Measurements from ENCODE around the gene BSG. TPM values are rescaled to one million over a fixed set of nuclear protein-coding genes. Genes with fewer than 3 reads are reported as not detected.
A peak's percentile ranks its signal among the peaks of the same experiment; 100 is the strongest.

The BSG gene
- total and polyA plus RNA-seq, 9 of the 15 experiments (the other 6 are each of a cell fraction or from before 2014, with no cell fraction given) = 4.6 to 495 (median 187) TPM

GRCh38 chr19:584240-585001 lies 12.0 kb downstream of the BSG start (continued):
- TF ChIP-seq, protein P1, sequence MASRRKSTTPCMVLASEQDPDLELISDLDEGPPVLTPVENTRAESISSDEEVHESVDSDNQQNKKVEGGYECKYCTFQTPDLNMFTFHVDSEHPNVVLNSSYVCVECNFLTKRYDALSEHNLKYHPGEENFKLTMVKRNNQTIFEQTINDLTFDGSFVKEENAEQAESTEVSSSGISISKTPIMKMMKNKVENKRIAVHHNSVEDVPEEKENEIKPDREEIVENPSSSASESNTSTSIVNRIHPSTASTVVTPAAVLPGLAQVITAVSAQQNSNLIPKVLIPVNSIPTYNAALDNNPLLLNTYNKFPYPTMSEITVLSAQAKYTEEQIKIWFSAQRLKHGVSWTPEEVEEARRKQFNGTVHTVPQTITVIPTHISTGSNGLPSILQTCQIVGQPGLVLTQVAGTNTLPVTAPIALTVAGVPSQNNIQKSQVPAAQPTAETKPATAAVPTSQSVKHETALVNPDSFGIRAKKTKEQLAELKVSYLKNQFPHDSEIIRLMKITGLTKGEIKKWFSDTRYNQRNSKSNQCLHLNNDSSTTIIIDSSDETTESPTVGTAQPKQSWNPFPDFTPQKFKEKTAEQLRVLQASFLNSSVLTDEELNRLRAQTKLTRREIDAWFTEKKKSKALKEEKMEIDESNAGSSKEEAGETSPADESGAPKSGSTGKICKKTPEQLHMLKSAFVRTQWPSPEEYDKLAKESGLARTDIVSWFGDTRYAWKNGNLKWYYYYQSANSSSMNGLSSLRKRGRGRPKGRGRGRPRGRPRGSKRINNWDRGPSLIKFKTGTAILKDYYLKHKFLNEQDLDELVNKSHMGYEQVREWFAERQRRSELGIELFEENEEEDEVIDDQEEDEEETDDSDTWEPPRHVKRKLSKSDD (conservative IDR thresholded peaks at IDR 0.05; ENCODE audit: low read length) = no peak
- TF ChIP-seq ZBTB7A (IDR thresholded peaks at IDR 0.05; ENCODE audit: borderline replicate concordance, control insufficient read depth, low read depth, low read length) (peak; percentile 88), RUNX1 (IDR thresholded peaks at IDR 0.05; ENCODE audit: low read depth) (no peak), ELF2 (CRISPR knock-in tag; IDR thresholded peaks at IDR 0.05) (no peak), FOS (IDR thresholded peaks at IDR 0.05; ENCODE audit: extremely low read depth, insufficient read length) (no peak), NCOA1 (IDR thresholded peaks at IDR 0.05; ENCODE audit: low read depth) (no peak), EP400 (IDR thresholded peaks at IDR 0.05) (no peak), POLR2G (IDR thresholded peaks at IDR 0.05; ENCODE audit: low read depth, low read length) (peak; percentile 84), NCOA4 (IDR thresholded peaks at IDR 0.05; ENCODE audit: partially characterized antibody) (no peak), DEAF1 (CRISPR knock-in tag; IDR thresholded peaks at IDR 0.05) (no peak), TARDBP (IDR thresholded peaks at IDR 0.05) (no peak), XRCC3 (IDR thresholded peaks at IDR 0.05) (no peak), ARID4B (CRISPR knock-in tag; IDR thresholded peaks at IDR 0.05) (no peak), HIVEP1 (CRISPR knock-in tag; IDR thresholded peaks at IDR 0.05) (no peak), NEUROD1 (IDR thresholded peaks at IDR 0.05; ENCODE audit: borderline replicate concordance, low read depth, low read length, partially characterized antibody) (peak; percentile 14), SIN3A (IDR thresholded peaks at IDR 0.05; ENCODE audit: borderline replicate concordance in 2 of 2, control insufficient read depth in 1 of 2, low read depth in 2 of 2, low read length in 2 of 2) (no peak), SNAPC5 (CRISPR knock-in tag; IDR thresholded peaks at IDR 0.05) (no peak)
- TF ChIP-seq, protein P2, sequence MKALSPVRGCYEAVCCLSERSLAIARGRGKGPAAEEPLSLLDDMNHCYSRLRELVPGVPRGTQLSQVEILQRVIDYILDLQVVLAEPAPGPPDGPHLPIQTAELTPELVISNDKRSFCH (CRISPR knock-in tag; IDR thresholded peaks at IDR 0.05) = no peak
- TF ChIP-seq, protein P2 (tag; IDR thresholded peaks at IDR 0.05) = no peak; the same call in 1 of the 2 replicates
